C4-2B (cell line): Measurements from ENCODE around the gene LEFTY1.

Source experiments
- ZFX ChIP-seq: fragments of 450-650 bp; IDR thresholded peaks from 2 replicates; pipeline ENCODE4 v1.6.1; 2017
- TF ChIP-seq, protein P1 (sequence below): fragments of 450-650 bp; conservative IDR thresholded peaks from 2 replicates; pipeline ENCODE4 v1.5.1; 2017; ENCODE audit warnings: mild to moderate bottlenecking

DNA sequence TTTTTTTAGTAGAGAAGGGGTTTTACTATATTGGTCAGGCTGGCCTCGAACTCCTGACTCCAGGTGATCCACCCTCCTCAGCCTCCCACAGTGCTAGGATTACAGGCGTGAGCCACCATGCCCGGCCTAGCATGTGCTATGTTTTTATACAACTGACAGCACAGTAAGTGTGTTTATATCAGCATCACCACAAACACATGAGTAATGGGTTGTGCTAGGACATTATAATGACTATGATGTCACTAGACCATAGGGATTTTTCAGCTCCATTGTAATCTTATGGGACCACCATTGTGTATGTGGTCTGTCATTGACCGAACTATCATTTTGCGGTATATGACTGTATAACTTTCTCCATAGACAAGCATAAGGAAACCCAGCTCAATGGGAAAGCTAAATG is 45.8 kb upstream of the LEFTY1 start:
- TF ChIP-seq, protein P1, sequence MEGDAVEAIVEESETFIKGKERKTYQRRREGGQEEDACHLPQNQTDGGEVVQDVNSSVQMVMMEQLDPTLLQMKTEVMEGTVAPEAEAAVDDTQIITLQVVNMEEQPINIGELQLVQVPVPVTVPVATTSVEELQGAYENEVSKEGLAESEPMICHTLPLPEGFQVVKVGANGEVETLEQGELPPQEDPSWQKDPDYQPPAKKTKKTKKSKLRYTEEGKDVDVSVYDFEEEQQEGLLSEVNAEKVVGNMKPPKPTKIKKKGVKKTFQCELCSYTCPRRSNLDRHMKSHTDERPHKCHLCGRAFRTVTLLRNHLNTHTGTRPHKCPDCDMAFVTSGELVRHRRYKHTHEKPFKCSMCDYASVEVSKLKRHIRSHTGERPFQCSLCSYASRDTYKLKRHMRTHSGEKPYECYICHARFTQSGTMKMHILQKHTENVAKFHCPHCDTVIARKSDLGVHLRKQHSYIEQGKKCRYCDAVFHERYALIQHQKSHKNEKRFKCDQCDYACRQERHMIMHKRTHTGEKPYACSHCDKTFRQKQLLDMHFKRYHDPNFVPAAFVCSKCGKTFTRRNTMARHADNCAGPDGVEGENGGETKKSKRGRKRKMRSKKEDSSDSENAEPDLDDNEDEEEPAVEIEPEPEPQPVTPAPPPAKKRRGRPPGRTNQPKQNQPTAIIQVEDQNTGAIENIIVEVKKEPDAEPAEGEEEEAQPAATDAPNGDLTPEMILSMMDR, result no peak
- no peak for TF ChIP-seq ZFX
